Caco-2 (cell line): ENCODE results near the gene SPTB. TPM values are rescaled to one million over a fixed set of nuclear protein-coding genes. Genes with fewer than 3 reads are reported as not detected.
A peak's percentile ranks its signal among the peaks of the same experiment; 100 is the strongest.

Experiments used
- BruUV-seq: library from RNA; stranded (reverse); fragments of 400-500 nt; replicated peaks from 2 replicates; lab custom pipeline; 2021; lab: Mats Ljungman, UMichigan
- CTCF ChIA-PET: fragments of 300-600 bp; sonication (Branson Sonifier 250); formaldehyde crosslinking; loops from one replicate; lab custom pipeline; 2022; ENCODE audit warnings: antibody characterized with exemption; lab: Charles Lee
- POLR2A ChIA-PET: fragments of 300-600 bp; sonication (Branson Sonifier 250); formaldehyde crosslinking; loops from one replicate; lab custom pipeline; 2022; ENCODE audit warnings: antibody characterized with exemption; lab: Charles Lee
- DNase-seq, 2 experiments: peaks; one replicate each; pipeline versions ENCODE4 v3.0.0 to v3.0.0-alpha.2; 2020 to 2022
- H3K27me3 ChIP-seq: replicated peaks from 2 replicates; pipeline ENCODE4 v1.6.0; 2011; ENCODE audit warnings: low read length; ENCODE audit not compliant: control insufficient read depth, insufficient read depth
- H3K36me3 ChIP-seq: 2 replicates; pipeline ENCODE4 v1.5.1; 2011; ENCODE audit warnings: low read length; ENCODE audit not compliant: control insufficient read depth, insufficient read depth
- H3K4me1 ChIP-seq: fragments of 250-450 bp; sonication (Bioruptor Pico); 2 replicates; pipeline ENCODE4 v1.5.1; 2020; ENCODE audit warnings: mild to moderate bottlenecking
- H3K4me3 ChIP-seq: 2 replicates; pipeline ENCODE4 v1.5.1; 2011; ENCODE audit warnings: low read depth, mild to moderate bottlenecking, control low read depth, low read length
- H3K9me3 ChIP-seq: fragments of 250-450 bp; sonication (Bioruptor Pico); 2 replicates; pipeline ENCODE4 v1.5.1; 2020; ENCODE audit warnings: mild to moderate bottlenecking, moderate library complexity
- H3K27ac Mint-ChIP-seq: one replicate; pipeline ENCODE4 v1.8.0; 2022; ENCODE audit warnings: mixed read lengths; ENCODE audit not compliant: unreplicated experiment
- H3K27me3 Mint-ChIP-seq: one replicate; pipeline ENCODE4 v1.8.0; 2022; ENCODE audit warnings: mixed read lengths; ENCODE audit not compliant: insufficient read depth, unreplicated experiment
- H3K36me3 Mint-ChIP-seq: one replicate; pipeline ENCODE4 v1.8.0; 2022; ENCODE audit warnings: mild to moderate bottlenecking, mixed read lengths; ENCODE audit not compliant: insufficient read depth, unreplicated experiment
- H3K4me1 Mint-ChIP-seq: one replicate; pipeline ENCODE4 v1.8.0; 2022; ENCODE audit warnings: low read depth, mixed read lengths; ENCODE audit not compliant: unreplicated experiment
- H3K4me3 Mint-ChIP-seq: one replicate; pipeline ENCODE4 v1.8.0; 2022; ENCODE audit warnings: mild to moderate bottlenecking, moderate library complexity, mixed read lengths; ENCODE audit not compliant: unreplicated experiment
- H3K9me3 Mint-ChIP-seq: one replicate; pipeline ENCODE4 v1.8.0; 2022; ENCODE audit warnings: mixed read lengths; ENCODE audit not compliant: unreplicated experiment
- CTCF ChIP-seq, 2 experiments: fragments of 200-600 bp in 1 of 2; IDR thresholded peaks; 1 replicate in 1 of 2; 2 replicates in 1 of 2; pipeline versions ENCODE4 v1.5.1 to v1.8.0; 2011 to 2022; ENCODE audit warnings: antibody characterized with exemption in 1 of 2, control low read depth in 1 of 2, inconsistent platforms in 1 of 2, low read depth in 1 of 2, low read length in 1 of 2, mild to moderate bottlenecking in 1 of 2, moderate library complexity in 1 of 2; ENCODE audit not compliant: insufficient read depth in 1 of 2, severe bottlenecking in 1 of 2, unreplicated experiment in 1 of 2
- intact Hi-C: fragments of 100-400 bp; cut with micrococcal nuclease; formaldehyde crosslinking; loops from one replicate; pipeline ENCODE4 v1.10.0; 2022; ENCODE audit not compliant: unreplicated experiment
- total RNA-seq: library from RNA; stranded (reverse); gene quantifications from 2 replicates; pipeline ENCODE4 v1.2.3, GENCODE V29; 2022

SPTB gene
- total RNA-seq, 1 experiment from 2014 or later: 1.7 TPM

GRCh38 chr14:64709126-64709525 is 170.6 kb downstream of the SPTB start:
- TF ChIP-seq CTCF (IDR thresholded peaks at IDR 0.05; ENCODE audit: insufficient read depth in 1 of 2, low read depth in 1 of 2, low read length in 1 of 2, severe bottlenecking in 1 of 2, unreplicated experiment in 1 of 2): no peak
- Mint-ChIP-seq H3K27ac (peak overlapping the region; percentile 42), H3K9me3 (peaks cover 19% of the 10 kb centered on the region), H3K4me1 (peaks cover 63% of the 10 kb centered on the region), H3K36me3 (peaks cover 59% of the 10 kb centered on the region), H3K4me3 (no peak overlapping the region), H3K27me3 (no peaks in the 10 kb centered on the region)
- Histone ChIP-seq H3K9me3 (peaks cover 18% of the 10 kb centered on the region), H3K36me3 (peaks cover 5% of the 10 kb centered on the region), H3K4me1 (peaks cover 31% of the 10 kb centered on the region), H3K27me3 (no peaks in the 10 kb centered on the region), H3K4me3 (no peak overlapping the region)
- no TSS peak for BruUV-seq
- intact Hi-C loops: no loop called here
- ChIA-PET CTCF (interaction anchor here (0.8 kb wide), 1 partner anchor 56 kb away, joined by 4 read pairs; no protein-coding TSS in a partner anchor), POLR2A (interaction anchor here (0.7 kb wide), 1 partner anchor 169 kb away, joined by 3 read pairs; the partner anchor contains the start of gene HSPA2)
- DNase-seq: no peak

GRCh38 chr14:64708148-64709004 is 171.3 kb downstream of the SPTB start:
- no peak overlapping the region for H3K4me3 ChIP-seq
- Mint-ChIP-seq H3K4me3 (peak overlapping the region; percentile 83), H3K27ac (peak overlapping the region; percentile 42), H3K9me3 (peaks cover 12% of the 10 kb centered on the region), H3K36me3 (peaks cover 57% of the 10 kb centered on the region), H3K27me3 (no peaks in the 10 kb centered on the region), H3K4me1 (peaks cover 64% of the 10 kb centered on the region)
- ChIA-PET POLR2A (interaction anchor here (0.7 kb wide), 1 partner anchor 168 kb away, joined by 3 read pairs; the partner anchor contains the start of gene HSPA2), CTCF (interaction anchor here (0.6 to 0.7 kb wide), 2 partner anchors 12 to 59 kb away, joined by 3 to 4 read pairs; no protein-coding TSS in a partner anchor)
- peak; percentile 69 to 79 for DNase-seq
- peaks cover 5% of the 10 kb centered on the region for H3K36me3 ChIP-seq
- no TSS peak for BruUV-seq
- no peak for TF ChIP-seq CTCF (IDR thresholded peaks at IDR 0.05; ENCODE audit: insufficient read depth in 1 of 2, low read depth in 1 of 2, low read length in 1 of 2, severe bottlenecking in 1 of 2, unreplicated experiment in 1 of 2)
- intact Hi-C loops: no loop called here
- H3K27me3 ChIP-seq: no peaks in the 10 kb centered on the region
- H3K9me3 ChIP-seq: peaks cover 15% of the 10 kb centered on the region
- peaks cover 28% of the 10 kb centered on the region for H3K4me1 ChIP-seq

GRCh38 chr14:64707661-64708060 is 172.0 kb downstream of the SPTB start:
- H3K27me3 Mint-ChIP-seq: no peaks in the 10 kb centered on the region
- Histone ChIP-seq H3K4me3 (no peak overlapping the region), H3K27me3 (no peaks in the 10 kb centered on the region), H3K9me3 (peaks cover 8% of the 10 kb centered on the region), H3K36me3 (peaks cover 5% of the 10 kb centered on the region), H3K4me1 (peaks cover 30% of the 10 kb centered on the region)
- intact Hi-C loops: loop anchor here (2.0 kb wide), 1 partner anchor 17 kb away; no protein-coding TSS in a partner anchor
- ChIA-PET CTCF (interaction anchor here (0.7 kb wide), 1 partner anchor 59 kb away, joined by 4 read pairs; no protein-coding TSS in a partner anchor), POLR2A (interaction anchor here (1.2 kb wide), 1 partner anchor 51 kb away, joined by 4 read pairs; no protein-coding TSS in a partner anchor)
- H3K4me3 Mint-ChIP-seq: peak overlapping the region; percentile 83
- peaks cover 64% of the 10 kb centered on the region for H3K4me1 Mint-ChIP-seq
- TF ChIP-seq CTCF (IDR thresholded peaks at IDR 0.05; ENCODE audit: insufficient read depth in 1 of 2, low read depth in 1 of 2, low read length in 1 of 2, severe bottlenecking in 1 of 2, unreplicated experiment in 1 of 2): no peak
- BruUV-seq: TSS peak; percentile 3
- peaks cover 56% of the 10 kb centered on the region for H3K36me3 Mint-ChIP-seq
- peak overlapping the region; percentile 42 for H3K27ac Mint-ChIP-seq
- peak in 1 of 2 experiments; percentile 53 for DNase-seq
- peaks cover 5% of the 10 kb centered on the region for H3K9me3 Mint-ChIP-seq
